Cardiac atrium fibroblast (primary cell): ENCODE data around the gene AASDH. TPM values are rescaled to one million over a fixed set of nuclear protein-coding genes. Genes with fewer than 3 reads are reported as not detected.

Experiments used
- total RNA-seq: library from RNA; depleted of rRNA; stranded (reverse); fragments of >200 nt; gene quantifications from 2 replicates; pipeline ENCODE4 v1.2.3, GENCODE V29; 2015

AASDH gene
- 6.3 and 7.9 TPM in 2 replicates for total RNA-seq

GRCh38 chr4:56387023-56388001 lies at the start of gene AASDH:
Gene AASDH (minus strand): TSS chr4:56387491. CDS start chr4:56384299, 3,192 bp downstream.

GRCh38 chr4:56435140-56435926 lies 48.0 kb upstream of the AASDH start, which contains the start of gene PPAT:
Gene PPAT (minus strand): TSS chr4:56435615. CDS start chr4:56435477, 138 bp downstream.

Other genes starting within 250 kb of the AASDH start
- 9.9 and 12.6 TPM in 2 replicates for gene PPAT, start 48.1 kb upstream of the AASDH start, total RNA-seq
- 68.4 and 74.8 TPM in 2 replicates for gene PAICS, start 48.8 kb upstream of the AASDH start, total RNA-seq
- 46.2 and 50.7 TPM in 2 replicates for gene SRP72, start 80.1 kb upstream of the AASDH start, total RNA-seq
- gene ARL9, start 118.3 kb upstream of the AASDH start, total RNA-seq = 0.16 TPM in 1 of 2 replicates, not detected in the other